NCI-H146 treated with DMSO at 0.1 percent for 48 hours (cell line): Measurements from ENCODE around the gene MAL.

Experiments
- DNase-seq: peaks from one replicate; lab custom pipeline; 2025; ENCODE audit not compliant: unreplicated experiment; lab: John Stamatoyannopoulos, UW

Gene MAL

DNA sequence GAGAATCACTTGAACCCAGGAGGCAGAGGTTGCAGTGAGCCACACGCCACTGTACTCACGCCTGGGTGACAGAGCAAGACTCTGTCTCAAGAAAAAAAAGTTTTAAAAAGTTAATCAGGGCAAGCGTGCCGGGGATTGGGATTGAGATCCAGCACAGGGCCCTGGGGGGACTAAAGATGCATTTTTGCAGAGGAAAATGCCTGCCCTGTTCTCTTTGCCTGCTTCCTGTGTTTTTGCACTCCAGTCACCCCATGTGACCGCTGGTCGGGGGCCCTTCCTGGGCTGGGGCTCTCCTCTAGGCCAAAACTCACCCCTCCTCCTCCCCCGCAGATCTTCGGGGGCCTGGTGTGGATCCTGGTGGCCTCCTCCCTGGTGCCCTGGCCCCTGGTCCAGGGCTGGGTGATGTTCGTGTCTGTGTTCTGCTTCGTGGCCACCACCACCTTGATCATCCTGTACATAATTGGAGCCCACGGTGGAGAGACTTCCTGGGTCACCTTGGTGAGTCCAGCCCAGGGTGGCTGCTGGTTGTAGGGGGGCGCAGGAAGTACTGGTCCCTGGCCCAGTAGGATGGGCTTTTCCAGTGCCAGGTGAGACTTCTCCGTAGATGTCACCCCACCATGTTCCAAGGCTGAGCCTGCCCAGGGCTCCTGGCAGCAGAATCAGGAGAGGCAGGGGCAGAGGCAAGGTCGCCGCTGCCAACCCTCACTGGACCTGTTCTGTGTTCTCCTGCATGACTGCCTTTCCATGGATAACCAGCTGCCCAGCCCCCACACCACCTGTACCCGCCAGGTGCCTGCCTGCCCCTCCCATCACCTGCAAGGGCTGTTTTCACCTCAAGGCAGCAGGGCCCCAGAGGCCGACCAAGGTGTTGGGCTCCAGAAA, 22.4 kb downstream of the MAL start:
- DNase-seq, result no peak

- no peak for DNase-seq
Measured at GRCh38 chr2:95048825-95049682, 23.5 kb downstream of the MAL start.

DNA sequence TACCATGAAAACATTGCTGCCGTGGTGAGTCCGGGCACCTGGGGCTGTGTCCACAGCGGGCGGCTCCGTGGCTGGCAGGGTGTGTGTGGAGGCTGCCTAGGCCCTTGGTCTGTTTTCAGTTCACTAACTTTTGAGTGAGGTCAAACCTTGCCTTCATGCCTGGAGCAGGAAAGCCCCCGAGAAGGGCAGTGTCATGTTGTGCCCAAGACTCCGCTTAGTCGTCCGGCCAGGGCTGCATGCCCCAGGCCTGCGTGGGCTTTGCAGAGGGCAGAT, 24.1 kb downstream of the MAL start:
- no peak for DNase-seq

DNA sequence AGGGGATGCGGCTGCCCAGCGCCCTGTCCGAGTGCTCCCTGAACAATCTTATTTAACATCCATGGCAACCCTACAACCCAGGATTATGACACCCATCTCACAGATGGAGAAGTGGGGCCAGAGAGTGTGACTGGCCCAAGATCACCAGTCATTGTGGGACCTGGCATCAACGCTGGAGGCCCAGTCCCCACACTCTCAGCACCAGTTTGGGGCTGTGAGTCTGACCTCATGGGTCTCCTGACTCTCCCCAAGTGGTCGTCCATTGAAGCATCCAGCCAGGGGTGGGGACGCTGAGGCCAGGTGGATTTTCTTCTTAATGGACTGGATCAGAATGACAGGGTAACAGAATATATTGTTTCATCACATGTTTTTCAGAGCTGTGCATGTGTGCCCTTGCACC, 24.5 kb downstream of the MAL start:
- no peak for DNase-seq

DNA sequence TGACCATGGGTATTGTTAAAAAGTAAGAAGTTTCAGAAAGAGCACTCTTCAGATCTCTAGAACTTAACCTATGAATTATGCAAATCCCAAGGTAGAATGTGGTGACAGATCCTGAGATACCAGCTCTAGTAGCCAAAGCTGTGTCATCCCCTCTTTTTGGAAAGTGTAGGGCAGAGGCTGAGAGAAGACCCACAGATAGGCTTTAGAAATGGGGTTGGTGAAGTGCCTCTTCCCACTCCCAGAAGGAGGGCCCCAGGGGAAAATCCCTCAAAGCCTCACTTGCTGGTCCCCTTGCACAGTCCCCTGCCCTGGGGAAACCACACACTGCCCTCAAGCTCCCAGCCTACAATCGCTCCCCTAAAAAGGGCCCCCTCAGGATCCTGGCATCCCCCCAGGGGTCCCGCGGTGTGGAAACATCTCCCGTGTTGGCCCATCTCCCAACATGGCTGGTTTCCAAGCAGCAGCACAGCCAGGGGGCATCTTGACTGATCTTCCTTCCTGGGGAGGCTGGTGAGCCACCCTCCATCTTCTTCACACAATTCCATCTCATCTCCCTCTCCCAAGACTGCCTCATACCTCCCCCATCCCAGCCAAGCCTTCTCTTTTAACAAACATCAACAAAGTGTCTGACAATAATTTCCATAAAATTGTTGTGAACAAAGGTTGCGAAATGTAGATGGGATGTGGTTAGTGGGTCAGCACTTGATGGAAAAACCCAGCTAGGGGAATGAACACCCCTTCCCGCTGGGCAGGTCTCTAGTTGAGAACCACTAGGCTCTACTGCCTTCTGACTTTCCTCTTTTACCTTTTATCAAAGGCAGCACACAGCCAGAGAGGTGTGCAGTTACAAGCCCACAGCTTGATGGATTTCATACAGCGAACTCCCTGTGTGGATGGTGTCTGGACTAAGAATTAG, 25.1 kb downstream of the MAL start:
- no peak for DNase-seq

GRCh38 chr2:95051626-95052025, 26.1 kb downstream of the MAL start:
- DNase-seq, result no peak

DNA sequence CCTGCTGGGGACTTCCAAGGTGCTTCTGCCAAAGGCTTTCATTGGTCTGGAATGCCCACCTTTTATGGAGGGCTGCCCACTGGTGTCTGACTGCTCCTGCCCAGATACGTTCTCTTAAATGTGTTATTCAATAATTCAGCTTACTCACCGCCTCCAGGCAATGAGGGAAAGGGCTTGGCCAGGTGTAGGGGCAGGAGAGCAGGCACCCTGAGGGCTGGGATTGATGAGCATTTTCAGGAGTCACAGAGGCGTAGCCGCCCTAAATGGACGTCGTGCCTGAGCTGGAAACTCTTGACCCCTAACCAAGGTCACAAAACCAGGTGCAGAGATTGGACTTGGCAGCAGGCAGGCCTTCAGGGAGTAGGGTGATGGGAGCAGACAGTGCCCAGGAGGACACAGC, 26.8 kb downstream of the MAL start:
- DNase-seq, result peak; percentile 82

DNA sequence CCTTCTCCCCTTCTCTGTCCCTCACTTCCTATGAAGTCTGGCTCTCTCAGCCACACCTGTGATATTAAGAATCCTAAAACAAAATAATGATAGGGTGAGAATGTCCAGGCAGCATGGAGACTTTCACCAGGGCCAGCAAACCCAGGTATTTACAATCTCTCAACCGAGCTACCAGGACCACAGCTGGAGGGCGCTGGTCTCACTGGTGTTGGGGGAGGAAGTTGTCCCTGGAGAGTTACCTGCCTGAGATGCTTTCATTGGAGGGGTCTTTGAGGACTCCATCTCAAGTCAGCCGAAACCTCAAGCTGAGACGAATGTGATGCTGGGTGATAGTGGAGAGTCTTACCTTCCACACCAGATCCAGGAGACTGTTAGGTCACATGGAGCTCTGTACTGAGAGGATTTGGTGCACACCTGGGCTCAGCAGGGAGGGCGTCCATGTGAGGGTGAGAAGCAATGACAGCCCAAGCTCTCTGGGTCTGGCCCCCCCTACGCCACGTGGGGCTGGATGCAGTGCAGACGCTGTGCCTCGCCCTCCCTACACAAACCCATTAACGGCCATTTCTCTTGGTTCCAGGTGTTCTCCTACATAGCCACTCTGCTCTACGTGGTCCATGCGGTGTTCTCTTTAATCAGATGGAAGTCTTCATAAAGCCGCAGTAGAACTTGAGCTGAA, 27.4 kb downstream of the MAL start:
- DNase-seq, result no peak

DNA sequence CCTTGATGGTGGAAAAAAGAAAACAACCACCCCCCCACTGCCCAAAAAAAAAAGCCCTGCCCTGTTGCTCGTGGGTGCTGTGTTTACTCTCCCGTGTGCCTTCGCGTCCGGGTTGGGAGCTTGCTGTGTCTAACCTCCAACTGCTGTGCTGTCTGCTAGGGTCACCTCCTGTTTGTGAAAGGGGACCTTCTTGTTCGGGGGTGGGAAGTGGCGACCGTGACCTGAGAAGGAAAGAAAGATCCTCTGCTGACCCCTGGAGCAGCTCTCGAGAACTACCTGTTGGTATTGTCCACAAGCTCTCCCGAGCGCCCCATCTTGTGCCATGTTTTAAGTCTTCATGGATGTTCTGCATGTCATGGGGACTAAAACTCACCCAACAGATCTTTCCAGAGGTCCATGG, 28.0 kb downstream of the MAL start:
- DNase-seq, result no peak

DNA sequence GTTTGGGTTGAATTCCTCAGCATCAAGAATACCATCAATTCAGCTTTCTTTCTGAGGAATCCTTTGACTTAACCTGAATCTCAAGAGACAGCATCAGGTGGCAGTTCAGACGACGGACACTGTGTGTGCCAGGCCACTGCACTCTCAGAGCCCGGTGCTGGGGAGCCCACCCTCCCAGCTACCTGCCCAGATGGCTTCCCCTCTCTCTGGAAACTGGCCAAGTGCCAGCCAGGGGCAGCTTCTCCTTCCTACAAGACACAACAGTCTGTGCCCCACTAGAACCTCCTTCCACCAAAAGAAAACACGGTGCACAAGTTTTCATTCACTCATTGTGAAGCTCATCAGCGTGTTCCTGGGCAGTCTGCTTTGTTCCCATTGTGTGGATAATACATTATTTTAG, 28.5 kb downstream of the MAL start:
- no peak for DNase-seq

DNA sequence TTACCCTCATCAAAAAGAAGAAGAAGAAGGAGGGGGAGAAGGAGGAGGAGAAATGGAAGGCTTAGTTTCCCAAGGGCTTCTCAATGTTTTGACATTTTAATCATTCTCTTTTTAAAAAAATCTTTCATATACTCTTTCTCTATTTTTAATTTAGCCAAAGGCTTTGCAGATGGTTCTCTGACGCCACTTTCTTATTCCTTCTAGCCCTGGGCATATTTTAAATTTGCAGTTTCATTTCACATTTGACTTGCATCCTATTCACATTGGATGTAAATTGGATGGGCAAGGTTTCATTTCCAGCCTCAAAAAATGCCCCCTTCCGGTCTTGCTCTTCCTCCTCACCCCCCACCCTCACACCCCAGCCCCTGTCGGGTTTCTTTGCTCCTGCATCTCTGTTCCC, 29.8 kb downstream of the MAL start:
- DNase-seq, result no peak

DNA sequence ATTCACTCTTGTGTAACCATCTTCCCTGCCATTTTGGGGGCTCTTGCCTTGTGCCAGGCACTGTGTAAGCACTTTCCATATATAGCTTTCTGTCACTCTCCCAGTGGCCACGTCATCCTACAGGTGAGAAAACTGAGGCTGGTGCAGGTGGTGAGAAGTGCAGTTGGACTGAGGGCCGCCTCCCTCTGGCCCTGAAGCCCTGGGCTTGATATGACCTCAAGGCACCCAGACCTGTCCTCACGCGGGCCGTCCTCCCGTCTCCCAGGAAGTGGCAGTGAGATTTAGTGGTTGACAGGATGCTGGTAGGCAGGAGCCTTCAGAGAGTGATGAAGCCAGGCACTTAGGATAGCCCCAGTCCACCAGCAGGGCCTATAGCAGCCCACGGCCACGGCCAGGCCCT, 30.5 kb downstream of the MAL start:
- DNase-seq, result no peak

DNA sequence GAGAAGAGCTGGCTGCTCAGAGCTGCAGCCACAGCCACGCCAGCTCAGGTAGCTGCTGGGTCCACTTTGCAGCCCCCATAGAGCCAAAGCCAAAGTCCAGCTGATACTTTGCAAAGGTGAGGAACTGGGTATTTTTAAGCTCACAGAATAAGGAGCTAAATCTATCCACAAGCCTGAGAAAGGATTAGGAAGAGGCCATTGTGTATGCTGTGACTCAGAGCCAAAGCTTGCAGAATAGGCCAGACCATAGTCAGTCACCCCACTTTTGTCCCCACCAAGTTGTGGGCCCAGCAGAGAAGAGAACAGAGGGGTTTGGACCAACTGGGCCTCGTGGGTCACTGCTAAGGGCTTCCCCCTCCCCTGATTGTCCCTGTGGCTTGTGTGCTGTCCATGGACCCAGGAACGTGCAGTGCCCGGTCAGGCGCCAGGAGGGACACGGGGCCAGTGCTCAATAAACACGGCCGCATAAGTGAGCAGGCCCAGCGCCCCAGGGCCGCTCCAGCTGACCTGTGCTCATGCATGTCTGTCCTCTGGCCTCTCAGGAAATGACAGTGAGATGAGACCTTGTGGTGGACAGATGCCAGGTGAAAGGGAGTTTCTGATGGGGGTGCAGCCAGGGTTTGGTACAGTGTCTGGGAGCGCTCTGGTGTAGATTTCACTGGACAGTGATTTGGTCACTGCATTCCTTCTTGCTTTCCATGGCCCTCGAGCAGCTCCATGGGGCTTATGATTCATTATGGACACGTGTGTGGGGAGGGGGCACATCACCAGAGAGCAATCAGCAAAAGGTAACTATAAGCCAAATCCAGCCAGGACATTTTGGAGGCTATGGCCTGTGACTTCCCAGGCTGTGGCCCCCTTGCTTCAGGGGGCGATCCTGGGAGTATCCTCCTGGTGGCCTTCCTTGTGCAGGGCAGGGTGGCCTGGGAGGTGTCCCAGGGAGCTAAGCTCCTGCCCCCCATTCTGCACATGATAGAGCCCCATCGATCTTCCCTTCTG, 31.3 kb downstream of the MAL start:
- no peak for DNase-seq

DNA sequence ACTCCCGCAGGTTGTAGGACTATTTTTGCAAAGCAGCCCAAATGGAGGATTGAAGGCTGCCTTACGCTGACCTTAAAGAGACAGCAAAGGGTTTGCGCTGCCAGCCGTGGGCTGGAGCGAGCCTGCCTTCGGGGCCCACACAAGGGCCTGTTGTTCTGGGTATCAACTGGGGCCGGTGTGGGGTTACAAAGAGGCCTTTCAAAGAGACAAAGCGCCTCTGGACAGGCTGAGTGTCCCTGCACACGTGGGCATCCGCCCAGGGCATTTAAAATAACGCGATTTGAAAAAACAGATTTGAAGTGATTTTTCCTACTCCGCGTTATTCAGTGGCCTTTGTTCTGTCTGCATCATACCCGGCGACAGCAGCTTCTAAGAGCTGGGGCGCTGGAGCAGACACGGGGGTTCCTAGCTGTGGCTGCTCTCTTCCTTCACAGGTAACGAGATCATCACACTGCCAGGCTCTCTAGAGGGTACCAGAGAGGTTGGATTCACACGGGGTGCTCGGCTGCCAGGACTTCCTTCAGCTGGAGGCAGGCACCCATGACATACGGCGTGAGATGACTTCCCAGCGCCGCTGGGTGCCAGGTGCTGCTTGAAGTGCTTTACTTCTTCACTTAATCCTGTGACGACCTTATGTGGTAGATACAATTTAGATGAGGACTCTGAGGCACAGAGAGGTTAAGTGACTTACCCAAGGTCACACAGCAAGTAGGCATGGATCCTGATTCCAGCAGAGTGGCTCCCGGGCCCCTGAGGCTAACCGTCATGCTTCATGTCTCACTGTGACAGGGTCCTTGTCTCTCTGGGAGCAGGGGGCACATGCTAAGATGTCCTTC, 32.2 kb downstream of the MAL start:
- no peak for DNase-seq

DNA sequence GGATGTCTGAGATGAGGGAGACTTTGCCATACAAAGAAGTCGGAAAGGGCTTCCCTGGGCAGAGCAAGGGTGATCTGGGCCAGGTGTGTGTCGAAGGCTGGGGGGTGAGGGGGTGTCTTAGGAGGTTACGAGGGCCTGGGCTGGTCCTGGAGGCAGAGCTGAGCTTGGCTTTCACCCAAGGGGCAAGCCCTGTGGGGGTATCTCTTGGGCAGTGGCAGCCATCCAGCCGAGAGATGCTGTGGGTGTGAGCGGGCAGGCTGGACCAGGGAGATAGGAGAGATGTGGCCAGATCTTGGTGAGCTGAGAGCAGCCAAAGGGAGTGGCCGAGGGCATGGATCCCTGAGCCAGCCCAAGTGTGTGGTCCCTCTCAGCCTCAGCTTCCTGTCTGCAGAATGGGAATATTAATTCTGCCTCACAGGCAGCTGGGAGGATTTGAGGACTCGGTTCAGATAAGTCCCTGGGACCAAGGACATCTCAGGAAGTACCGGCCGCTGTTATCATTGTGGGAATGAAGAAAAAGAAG, 33.0 kb downstream of the MAL start:
- DNase-seq, result no peak

DNA sequence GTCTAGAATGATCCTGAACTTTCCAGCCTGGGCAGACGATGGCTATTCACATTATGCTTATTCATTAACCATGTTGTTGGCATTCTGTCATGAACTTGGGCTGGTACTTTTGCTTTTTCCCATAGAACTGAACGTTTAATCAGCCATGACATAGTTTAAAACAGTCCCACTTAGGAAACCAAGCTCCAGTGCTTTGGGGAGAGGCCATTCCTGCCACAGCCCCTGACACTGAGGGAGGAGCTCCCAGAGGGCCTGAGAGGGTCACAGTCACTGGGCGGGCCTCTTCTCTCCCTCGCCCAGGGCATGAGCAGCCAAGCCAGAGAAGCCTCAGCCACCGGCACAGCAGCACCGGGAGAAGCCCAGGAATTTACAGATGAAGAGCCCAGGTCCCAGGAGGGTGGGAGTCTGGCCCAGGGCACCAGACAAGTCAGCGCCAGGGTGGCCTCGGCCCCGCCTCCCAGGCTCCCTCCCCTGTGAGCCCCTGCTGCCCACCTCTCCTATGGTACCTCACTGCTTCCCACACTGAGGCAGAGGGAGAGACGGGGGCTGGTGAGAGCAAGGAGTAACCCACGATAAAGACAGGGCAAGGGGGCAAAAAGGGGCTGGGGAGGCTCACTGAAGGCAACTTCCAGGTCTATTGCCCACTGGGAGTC, 33.6 kb downstream of the MAL start:
- no peak for DNase-seq

DNA sequence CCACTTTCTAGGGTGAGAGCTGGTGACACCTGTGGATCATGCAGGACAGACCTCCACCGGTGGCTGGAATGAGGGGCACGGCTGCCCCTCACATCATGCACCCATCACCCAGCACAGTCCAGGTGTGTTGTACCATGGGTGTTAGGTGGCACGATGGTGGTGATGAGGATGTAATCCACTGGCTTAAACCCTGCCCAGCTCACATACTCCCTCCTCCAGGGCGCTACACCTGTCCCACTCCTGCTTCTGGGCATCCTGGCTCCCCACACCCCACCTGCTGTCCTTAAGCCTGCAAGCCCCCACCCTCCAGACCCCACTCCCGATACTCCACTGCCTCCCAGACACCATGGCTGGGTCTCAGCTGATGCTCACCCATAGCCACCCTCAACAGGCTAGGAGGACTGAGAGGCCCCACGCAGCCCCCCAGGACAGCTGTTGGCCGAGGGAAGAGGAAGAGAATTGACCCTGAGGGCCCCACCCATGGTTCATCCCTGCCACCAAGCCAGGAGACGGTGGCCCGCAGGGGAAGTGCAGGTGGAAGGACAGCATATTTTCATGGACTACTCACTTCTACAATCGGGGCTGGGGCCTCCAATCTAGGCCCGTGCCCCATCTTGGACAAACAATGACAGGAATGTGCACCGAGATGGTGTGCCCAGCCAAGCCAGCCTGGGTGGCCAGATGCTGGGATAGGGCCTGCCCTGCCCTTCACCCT, 34.3 kb downstream of the MAL start:
- DNase-seq, result no peak
